ENCODE results near the gene PDZRN4.

DNA sequence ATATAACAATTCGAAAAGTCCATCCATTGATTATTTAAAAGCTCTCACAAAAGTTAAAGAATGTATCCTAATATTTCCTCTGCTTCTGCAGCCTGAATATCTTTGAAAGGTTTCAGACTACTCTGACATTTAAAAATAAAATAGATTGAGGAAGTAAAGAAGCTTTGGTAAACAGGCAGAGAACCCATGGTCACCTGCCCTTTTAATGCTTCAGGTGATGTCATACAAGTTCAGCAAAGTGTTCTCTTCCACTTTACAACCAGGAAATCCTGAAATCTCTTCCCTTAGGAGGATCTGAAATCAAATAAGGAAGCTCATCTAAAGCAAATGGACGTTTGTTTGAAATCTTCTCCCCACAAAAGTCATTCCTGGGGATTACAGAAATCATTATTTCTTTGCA lies 322.4 kb downstream of the PDZRN4 start:
- TF ChIP-seq FOXP2 (optimal IDR thresholded peaks at IDR 0.05; ENCODE audit: borderline replicate concordance, extremely low read depth, extremely low read length, insufficient read depth) (no peak), POLR2AphosphoS5 (IDR thresholded peaks at IDR 0.05; ENCODE audit: low read depth, low read length) (no peak), TAF1 (IDR thresholded peaks at IDR 0.05; ENCODE audit: borderline replicate concordance, insufficient read depth, low read length) (no peak), SIN3A (IDR thresholded peaks at IDR 0.05; ENCODE audit: borderline replicate concordance, insufficient read depth, low read length) (no peak)

Measured in PFSK-1 (cell line).